Muscle layer of duodenum (tissue), 2 donors: ENCODE data around the gene ZPR1.
"Not testable (repeated sequence)": the region's sequence is repeated elsewhere in the genome, so short reads cannot be mapped to it uniquely, and the experiment has no call there.

ENCODE experiments used
- H3K27ac ChIP-seq: one replicate; pipeline ENCODE4 v1.7.0; 2013; ENCODE audit warnings: mild to moderate bottlenecking, low read length
- H3K27me3 ChIP-seq: one replicate; pipeline ENCODE4 v1.7.0; 2013; ENCODE audit warnings: low read depth, mild to moderate bottlenecking, control low read depth, low read length
- H3K36me3 ChIP-seq, 2 donors: one replicate each; pipeline ENCODE4 v1.7.0; 2013; ENCODE audit warnings: low read length in 2 of 2, control low read depth in 1 of 2, mild to moderate bottlenecking in 1 of 2; ENCODE audit not compliant: insufficient read depth in 2 of 2, control insufficient read depth in 1 of 2
- H3K4me1 ChIP-seq, 2 donors: one replicate each; pipeline ENCODE4 v1.7.0; 2013; ENCODE audit warnings: low read length in 2 of 2, mild to moderate bottlenecking in 2 of 2, control low read depth in 1 of 2, moderate library complexity in 1 of 2; ENCODE audit not compliant: insufficient read depth in 2 of 2, control insufficient read depth in 1 of 2
- H3K4me3 ChIP-seq, 2 donors: one replicate each; pipeline ENCODE4 v1.7.0; 2013; ENCODE audit warnings: low read length in 2 of 2, low read depth in 1 of 2, mild to moderate bottlenecking in 1 of 2
- H3K9me3 ChIP-seq, 2 donors: one replicate each; pipeline ENCODE4 v1.7.0; 2013; ENCODE audit warnings: low read length in 2 of 2, control low read depth in 1 of 2, mild to moderate bottlenecking in 1 of 2; ENCODE audit not compliant: control insufficient read depth in 1 of 2
- donor health status: healthy.

The ZPR1 gene

GRCh38 chr11:116787786-116788486 is at the start of gene ZPR1:
TSS of gene ZPR1 (minus strand) at chr11:116788023. CDS start at chr11:116787990, 33 bp downstream.
- Histone ChIP-seq H3K4me3 (peak within 1 kb of the TSS; percentile 86 to 94), H3K4me1 (peaks cover 8 to 29% of the 10 kb centered on the region in 2 donors), H3K36me3 (peaks cover 32 to 36% of the 10 kb centered on the region in 2 donors), H3K27me3 (no peaks in the 10 kb centered on the region), H3K9me3 (no peaks in the 10 kb centered on the region), H3K27ac (peak within 1 kb of the TSS; percentile 92)

- Histone ChIP-seq H3K4me1 (peaks cover 0 to 21% of the 10 kb centered on the region in 2 donors), H3K27me3 (no peaks in the 10 kb centered on the region), H3K27ac (no peak overlapping the region), H3K9me3 (no peaks in the 10 kb centered on the region), H3K36me3 (no peaks in the 10 kb centered on the region), H3K4me3 (no peak overlapping the region)
These were observed 48.8 kb upstream of the ZPR1 start for GRCh38 chr11:116836632-116836991.

GRCh38 chr11:116835791-116836631 is 48.2 kb upstream of the ZPR1 start:
- Histone ChIP-seq H3K9me3 (no peaks in the 10 kb centered on the region), H3K4me3 (peak overlapping the region; percentile 48 to 65), H3K27me3 (no peaks in the 10 kb centered on the region), H3K4me1 (peaks cover 0 to 21% of the 10 kb centered on the region in 2 donors), H3K36me3 (no peaks in the 10 kb centered on the region), H3K27ac (peak overlapping the region; percentile 16)

GRCh38 chr11:116835042-116835772 is 47.4 kb upstream of the ZPR1 start:
- Histone ChIP-seq H3K27ac (peak overlapping the region; percentile 16), H3K4me3 (peak overlapping the region; percentile 48 to 65), H3K4me1 (peaks cover 0 to 21% of the 10 kb centered on the region in 2 donors), H3K27me3 (no peaks in the 10 kb centered on the region), H3K36me3 (no peaks in the 10 kb centered on the region), H3K9me3 (no peaks in the 10 kb centered on the region)

- H3K27ac ChIP-seq, H3K4me3 ChIP-seq, H3K9me3 ChIP-seq, H3K27me3 ChIP-seq, H3K36me3 ChIP-seq: not testable (repeated sequence)
- peaks cover 0 to 21% of the 10 kb centered on the region in 2 donors for H3K4me1 ChIP-seq
These were observed 46.8 kb upstream of the ZPR1 start for GRCh38 chr11:116834535-116835041.

- Histone ChIP-seq H3K4me3 (no peak overlapping the region), H3K27ac (no peak overlapping the region), H3K9me3 (no peaks in the 10 kb centered on the region), H3K36me3 (no peaks in the 10 kb centered on the region), H3K27me3 (no peaks in the 10 kb centered on the region), H3K4me1 (peaks cover 0 to 21% of the 10 kb centered on the region in 2 donors)
These were observed 46.2 kb upstream of the ZPR1 start for GRCh38 chr11:116833816-116834534.

- Histone ChIP-seq H3K36me3 (no peaks in the 10 kb centered on the region), H3K27ac (no peak overlapping the region), H3K4me3 (no peak overlapping the region), H3K27me3 (no peaks in the 10 kb centered on the region), H3K4me1 (peaks cover 0 to 21% of the 10 kb centered on the region in 2 donors), H3K9me3 (no peaks in the 10 kb centered on the region)
These were observed 45.6 kb upstream of the ZPR1 start for GRCh38 chr11:116833491-116833815.

GRCh38 chr11:116832350-116833290 is 44.8 kb upstream of the ZPR1 start:
- Histone ChIP-seq H3K36me3 (no peaks in the 10 kb centered on the region), H3K9me3 (no peaks in the 10 kb centered on the region), H3K4me3 (no peak overlapping the region), H3K27ac (no peak overlapping the region), H3K27me3 (no peaks in the 10 kb centered on the region), H3K4me1 (peaks cover 0 to 21% of the 10 kb centered on the region in 2 donors)

- Histone ChIP-seq H3K4me1 (peaks cover 0 to 21% of the 10 kb centered on the region in 2 donors), H3K9me3 (no peaks in the 10 kb centered on the region), H3K36me3 (no peaks in the 10 kb centered on the region), H3K4me3 (no peak overlapping the region), H3K27me3 (no peaks in the 10 kb centered on the region), H3K27ac (no peak overlapping the region)
These were observed 44.0 kb upstream of the ZPR1 start for GRCh38 chr11:116831790-116832349.
